A549 (cell line): ENCODE results near the gene PRPS2. TPM values are rescaled to one million over a fixed set of nuclear protein-coding genes. Genes with fewer than 3 reads are reported as not detected.

Source experiments
- ATAC-seq, 2 experiments: fragments of 200-7000 bp in 1 of 2; fragments of >200 bp in 1 of 2; cut with Nextera tagmentation in 1 of 2; cut with Tn5 transposase in 1 of 2; 3 replicates each; pipeline versions ENCODE4 v1.8.0 to v1.9.1; 2018 to 2020; ENCODE audit warnings: mild to moderate bottlenecking in 1 of 2, moderate library complexity in 1 of 2
- CTCF ChIA-PET: fragments of 300-600 bp; sonication (Branson Sonifier 250); formaldehyde crosslinking; extraction: SDS; loops from one replicate; lab custom pipeline; 2021; ENCODE audit warnings: antibody characterized with exemption, inconsistent platforms; lab: Yijun Ruan, JAX
- POLR2A ChIA-PET: fragments of 350-600 bp; formaldehyde crosslinking; extraction: SDS; loops from one replicate; lab custom pipeline; 2021; ENCODE audit warnings: antibody characterized with exemption, inconsistent platforms; lab: Yijun Ruan, JAX
- DNase-seq, 2 experiments: peaks; one replicate each; pipeline versions ENCODE4 v3.0.0 to v3.0.0-alpha.2; 2011 to 2016; ENCODE audit warnings: low read depth in 1 of 2, low spot score in 1 of 2
- FAIRE-seq: peaks from 2 replicates; lab custom pipeline; 2011; peaks lifted over from hg19 to GRCh38; lab: Jason Lieb, UNC
- H3K27ac ChIP-seq, 2 experiments: fragments of >200 bp; sonication (Bioruptor Twin); formaldehyde crosslinking; 3 replicates each; pipeline ENCODE4 v1.5.1; 2016 to 2017
- H3K4me1 ChIP-seq: fragments of >200 bp; sonication (Bioruptor Twin); formaldehyde crosslinking; 3 replicates; pipeline ENCODE4 v1.6.1; 2016
- H3K4me2 ChIP-seq: fragments of >200 bp; sonication (Bioruptor Twin); formaldehyde crosslinking; 3 replicates; pipeline ENCODE4 v1.6.1; 2016
- H3K4me3 ChIP-seq: fragments of >200 bp; sonication (Bioruptor Twin); formaldehyde crosslinking; 3 replicates; pipeline ENCODE4 v1.5.1; 2016
- H3K9me3 ChIP-seq: fragments of >200 bp; sonication (Bioruptor Twin); formaldehyde crosslinking; 3 replicates; pipeline ENCODE4 v1.6.1; 2016
- BHLHE40 ChIP-seq: IDR thresholded peaks from 2 replicates; pipeline ENCODE4 v1.6.1; 2012; ENCODE audit warnings: low read depth, low read length, inconsistent platforms
- CHD2 ChIP-seq: fragments of 150-350 bp; IDR thresholded peaks from 2 replicates; pipeline ENCODE4 v1.6.1; 2014; ENCODE audit warnings: low read length; ENCODE audit not compliant: partially characterized antibody
- CHD4 ChIP-seq: fragments of 200-600 bp; sonication (generic); IDR thresholded peaks from 2 replicates; pipeline ENCODE4 v1.6.1; 2016; ENCODE audit warnings: antibody characterized with exemption, mild to moderate bottlenecking, borderline replicate concordance
- EHMT2 ChIP-seq: fragments of 200-600 bp; sonication (generic); IDR thresholded peaks from 2 replicates; pipeline ENCODE4 v1.6.1; 2016; ENCODE audit warnings: antibody characterized with exemption, low read depth, mild to moderate bottlenecking, moderate library complexity
- ESRRA ChIP-seq: fragments of 150-350 bp; IDR thresholded peaks from 2 replicates; pipeline ENCODE4 v1.6.1; 2014; ENCODE audit warnings: mild to moderate bottlenecking, low read length, borderline replicate concordance
- FOSB ChIP-seq: fragments of 250-450 bp; sonication (Bioruptor Pico); IDR thresholded peaks from 2 replicates; pipeline ENCODE4 v1.5.0; 2020; ENCODE audit warnings: mild to moderate bottlenecking, moderate library complexity
- FOXS1 ChIP-seq: fragments of 250-450 bp; sonication (Bioruptor Pico); IDR thresholded peaks from 2 replicates; pipeline ENCODE4 v1.5.0; 2020; ENCODE audit warnings: mild to moderate bottlenecking, moderate library complexity
- GATA3 ChIP-seq: IDR thresholded peaks from 2 replicates; pipeline ENCODE4 v1.6.1; 2012; ENCODE audit warnings: borderline replicate concordance
- HEYL ChIP-seq: fragments of 250-450 bp; sonication (Bioruptor Pico); IDR thresholded peaks from 2 replicates; pipeline ENCODE4 v1.8.0; 2021; ENCODE audit warnings: mild to moderate bottlenecking, moderate library complexity
- HOXA7 ChIP-seq: fragments of 250-450 bp; sonication (Bioruptor Pico); IDR thresholded peaks from 2 replicates; pipeline ENCODE4 v1.5.0; 2020; ENCODE audit warnings: mild to moderate bottlenecking, moderate library complexity
- MAZ ChIP-seq: fragments of 150-350 bp; IDR thresholded peaks from 2 replicates; pipeline ENCODE4 v1.6.1; 2014; ENCODE audit warnings: antibody characterized with exemption, low read depth, low read length, borderline replicate concordance
- MYC ChIP-seq: IDR thresholded peaks from 2 replicates; pipeline ENCODE4 v1.6.1; 2012; ENCODE audit warnings: mild to moderate bottlenecking, inconsistent platforms, low read length, improper control_type of control experiment, borderline replicate concordance
- NFE2L2 ChIP-seq: fragments of 150-350 bp; conservative IDR thresholded peaks from 2 replicates; pipeline ENCODE4 v1.6.1; 2014; ENCODE audit warnings: low read length
- PHF8 ChIP-seq: fragments of 200-600 bp; sonication (generic); IDR thresholded peaks from 2 replicates; pipeline ENCODE4 v1.6.1; 2016; ENCODE audit warnings: low read depth, mild to moderate bottlenecking, antibody characterized with exemption, moderate library complexity, borderline replicate concordance
- POLR2AphosphoS2 ChIP-seq: conservative IDR thresholded peaks from 2 replicates; pipeline ENCODE4 v1.6.1; 2012; ENCODE audit warnings: low read length, improper control_type of control experiment, inconsistent platforms
- RAD21 ChIP-seq, 2 experiments: fragments of >200 bp in 1 of 2; sonication (Bioruptor Twin) in 1 of 2; formaldehyde crosslinking in 1 of 2; IDR thresholded peaks in 1 of 2; conservative IDR thresholded peaks in 1 of 2; 2 replicates in 1 of 2; 3 replicates in 1 of 2; pipeline ENCODE4 v1.6.1; 2012 to 2018; ENCODE audit warnings: inconsistent platforms in 1 of 2
- RCOR1 ChIP-seq: fragments of 150-350 bp; IDR thresholded peaks from 2 replicates; pipeline ENCODE4 v1.6.1; 2014; ENCODE audit warnings: antibody characterized with exemption, low read length, low read depth
- RFX5 ChIP-seq: fragments of 450-650 bp; IDR thresholded peaks from 2 replicates; pipeline ENCODE4 v1.7.1; 2014; ENCODE audit warnings: antibody characterized with exemption, mild to moderate bottlenecking, moderate library complexity
- TFCP2L1 ChIP-seq: fragments of 250-450 bp; sonication (Bioruptor Pico); IDR thresholded peaks from 2 replicates; pipeline ENCODE4 v1.5.0; 2021; ENCODE audit warnings: mild to moderate bottlenecking
- TP53 ChIP-seq: fragments of 250-450 bp; sonication (Bioruptor Pico); IDR thresholded peaks from 2 replicates; pipeline ENCODE4 v1.5.0; 2021; ENCODE audit warnings: mild to moderate bottlenecking, moderate library complexity
- USF2 ChIP-seq: fragments of 450-650 bp; IDR thresholded peaks from 2 replicates; pipeline ENCODE4 v1.6.1; 2014; ENCODE audit warnings: antibody characterized with exemption
- ZSCAN20 ChIP-seq: fragments of 250-450 bp; sonication (Bioruptor Pico); IDR thresholded peaks from 2 replicates; pipeline ENCODE4 v1.8.0; 2022; ENCODE audit warnings: mild to moderate bottlenecking, moderate library complexity
- WGBS: methylation state at CpG from one replicate; pipeline ENCODE4 v1.1.6; 2017; ENCODE audit errors: missing lambda C conversion rate; 5-methylcytosine and 5-hydroxymethylcytosine counted together
- polyA plus RNA-seq, 4 experiments: library from polyadenylated mRNA; depleted of rRNA in 3 of 4; stranded (reverse); fragments of >200 nt; fragmentation: RNase III in 1 of 4; extraction: RNeasy Plus Mini Kit Qiagen cat#74134 plus additional on column Dnase treatment in 1 of 4; gene quantifications; 2 replicates in 3 of 4; 3 replicates in 1 of 4; pipeline ENCODE4 v1.2.3, GENCODE V29; 2011 to 2017
- TF ChIP-seq, protein P1 (sequence below): IDR thresholded peaks from 2 replicates; pipeline ENCODE4 v1.6.1; 2012
- TF ChIP-seq, protein P2 (sequence below): fragments of 250-450 bp; sonication (Bioruptor Pico); IDR thresholded peaks from 2 replicates; pipeline ENCODE4 v1.5.0; 2020; ENCODE audit warnings: low read depth, mild to moderate bottlenecking, moderate library complexity
- TF ChIP-seq, protein P3 (sequence below): IDR thresholded peaks from 2 replicates; pipeline ENCODE4 v1.6.1; 2012

PRPS2 gene
- polyA plus RNA-seq, 2 of the 4 experiments (the other 2 are of a cell fraction), result 40.3 to 51.8 TPM

DNA sequence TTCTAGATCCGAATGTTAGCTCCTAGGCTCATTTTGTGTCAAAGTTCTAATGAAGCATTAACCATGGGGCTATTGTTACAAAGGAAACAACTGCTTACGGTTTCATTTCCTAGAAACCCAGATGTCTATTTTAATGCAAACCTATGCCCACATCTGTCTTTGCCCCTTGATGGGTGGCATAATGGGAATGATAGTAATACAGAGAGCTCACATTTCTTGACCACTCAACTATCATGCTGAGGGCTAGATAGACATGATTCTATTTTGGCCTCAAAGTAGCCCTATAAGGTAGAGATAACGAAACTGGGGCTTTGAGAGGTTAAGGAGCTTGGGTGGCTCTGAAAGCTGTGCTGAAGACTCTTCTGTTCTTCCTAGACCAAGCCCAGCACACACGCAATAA is 77.5 kb downstream of the PRPS2 start:
- no peak for TF ChIP-seq FOXS1
- no peak for TF ChIP-seq MYC
- TF ChIP-seq TFCP2L1 (CRISPR knock-in tag), result no peak
- TF ChIP-seq BHLHE40, result no peak
- TF ChIP-seq CHD4, result no peak
- TF ChIP-seq FOSB (CRISPR knock-in tag), result no peak
- no peak for TF ChIP-seq RAD21 (conservative IDR thresholded peaks at IDR 0.05 in 1 of 2, IDR thresholded peaks at IDR 0.05 in 1 of 2)
- no peak for TF ChIP-seq ZSCAN20 (CRISPR knock-in tag)
- ChIA-PET CTCF (no interaction called here), POLR2A (no interaction called here)
- Histone ChIP-seq H3K4me1 (no peaks in the 10 kb centered on the region), H3K4me3 (no peak overlapping the region), H3K4me2 (no peak overlapping the region), H3K9me3 (no peaks in the 10 kb centered on the region), H3K27ac (no peak overlapping the region)
- DNase-seq (no peak), FAIRE-seq (no peak), ATAC-seq (no peak)
- 40% methylated on average over 4 of the region's 4 CpGs for WGBS

DNA sequence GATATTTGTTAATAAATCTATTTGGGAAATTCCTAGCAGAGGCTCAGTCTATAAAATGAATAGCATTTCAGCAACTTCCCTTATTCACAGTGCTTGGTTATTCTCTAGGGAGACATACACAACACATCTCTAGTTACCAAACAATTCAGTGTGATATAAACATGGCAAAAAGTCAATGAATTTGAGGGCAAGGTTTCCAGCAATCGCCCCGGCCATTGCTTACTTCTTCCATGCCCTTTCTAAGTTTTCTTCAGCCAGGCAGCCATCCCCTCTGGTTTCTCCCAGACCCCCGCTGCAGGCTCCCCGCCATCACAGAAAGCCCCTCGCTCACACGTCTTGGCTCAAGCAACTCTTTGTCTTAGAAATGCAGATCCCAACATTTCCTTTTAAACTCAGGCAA is 80.0 kb downstream of the PRPS2 start:
- no peak overlapping the region for H3K4me2 ChIP-seq
- no peak for DNase-seq
- no peak overlapping the region for H3K4me3 ChIP-seq
- WGBS, result 58% methylated on average over 6 of the region's 6 CpGs
- ATAC-seq, result no peak
- POLR2A ChIA-PET, result no interaction called here
- CTCF ChIA-PET, result no interaction called here
- H3K9me3 ChIP-seq, result no peaks in the 10 kb centered on the region
- H3K4me1 ChIP-seq, result no peaks in the 10 kb centered on the region
- no peak for FAIRE-seq
- TF ChIP-seq CHD2 (no peak), ESRRA (no peak), BHLHE40 (no peak), EHMT2 (no peak), TP53 (CRISPR knock-in tag) (no peak), HEYL (CRISPR knock-in tag) (no peak), RAD21 (conservative IDR thresholded peaks at IDR 0.05 in 1 of 2, IDR thresholded peaks at IDR 0.05 in 1 of 2) (no peak), PHF8 (no peak), NFE2L2 (no peak), USF2 (no peak), POLR2AphosphoS2 (no peak), HOXA7 (CRISPR knock-in tag) (no peak), MAZ (no peak), GATA3 (no peak), RFX5 (no peak), RCOR1 (no peak)
- TF ChIP-seq, protein P1, sequence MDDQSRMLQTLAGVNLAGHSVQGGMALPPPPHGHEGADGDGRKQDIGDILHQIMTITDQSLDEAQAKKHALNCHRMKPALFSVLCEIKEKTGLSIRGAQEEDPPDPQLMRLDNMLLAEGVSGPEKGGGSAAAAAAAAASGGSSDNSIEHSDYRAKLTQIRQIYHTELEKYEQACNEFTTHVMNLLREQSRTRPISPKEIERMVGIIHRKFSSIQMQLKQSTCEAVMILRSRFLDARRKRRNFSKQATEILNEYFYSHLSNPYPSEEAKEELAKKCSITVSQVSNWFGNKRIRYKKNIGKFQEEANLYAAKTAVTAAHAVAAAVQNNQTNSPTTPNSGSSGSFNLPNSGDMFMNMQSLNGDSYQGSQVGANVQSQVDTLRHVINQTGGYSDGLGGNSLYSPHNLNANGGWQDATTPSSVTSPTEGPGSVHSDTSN, result no peak
- TF ChIP-seq, protein P2, sequence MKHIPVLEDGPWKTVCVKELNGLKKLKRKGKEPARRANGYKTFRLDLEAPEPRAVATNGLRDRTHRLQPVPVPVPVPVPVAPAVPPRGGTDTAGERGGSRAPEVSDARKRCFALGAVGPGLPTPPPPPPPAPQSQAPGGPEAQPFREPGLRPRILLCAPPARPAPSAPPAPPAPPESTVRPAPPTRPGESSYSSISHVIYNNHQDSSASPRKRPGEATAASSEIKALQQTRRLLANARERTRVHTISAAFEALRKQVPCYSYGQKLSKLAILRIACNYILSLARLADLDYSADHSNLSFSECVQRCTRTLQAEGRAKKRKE (CRISPR knock-in tag), result no peak
- TF ChIP-seq, protein P3, sequence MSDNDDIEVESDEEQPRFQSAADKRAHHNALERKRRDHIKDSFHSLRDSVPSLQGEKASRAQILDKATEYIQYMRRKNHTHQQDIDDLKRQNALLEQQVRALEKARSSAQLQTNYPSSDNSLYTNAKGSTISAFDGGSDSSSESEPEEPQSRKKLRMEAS, result no peak
- no peak overlapping the region for H3K27ac ChIP-seq
